ENCODE measurements around the gene PPFIA1. TPM values are rescaled to one million over a fixed set of nuclear protein-coding genes. Genes with fewer than 3 reads are reported as not detected.
"Not testable (repeated sequence)": the region's sequence is repeated elsewhere in the genome, so short reads cannot be mapped to it uniquely, and the experiment has no call there.

PPFIA1 gene
- total RNA-seq, 2 donors from 2014 or later = 46.9 to 47.5 TPM

DNA sequence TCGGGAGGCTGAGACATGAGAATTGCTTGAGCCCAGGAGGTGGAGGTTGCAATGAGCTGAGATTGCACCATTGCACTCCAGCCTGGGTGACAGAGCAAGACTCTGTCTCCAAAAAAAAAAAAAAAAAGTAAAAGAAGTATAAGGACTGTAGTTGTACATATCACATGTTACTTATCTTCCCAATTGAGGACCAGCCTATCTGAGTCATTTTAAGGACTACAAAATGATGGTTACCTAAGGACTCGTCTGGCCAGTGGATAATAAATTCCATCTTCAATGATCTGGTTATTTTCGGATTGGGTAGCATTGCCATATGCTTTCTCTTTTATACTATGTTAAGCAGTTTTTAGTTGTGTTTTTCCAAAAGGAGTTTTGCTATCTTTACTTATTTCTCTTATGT lies 55.3 kb downstream of the PPFIA1 start:
- intact Hi-C loops (cut with DNase I) = no loop called here
- Histone ChIP-seq H3K27me3 (no peaks in the 10 kb centered on the region), H3K27ac (no peak overlapping the region), H3K9me3 (no peaks in the 10 kb centered on the region), H3K4me3 (no peak overlapping the region), H3K9ac (ENCODE audit: low read depth in 2 of 2, low read length in 2 of 2) (no peak overlapping the region), H3K36me3 (peaks cover 6% of the 10 kb centered on the region), H3K4me1 (no peaks in the 10 kb centered on the region)
- TF ChIP-seq, protein P1, sequence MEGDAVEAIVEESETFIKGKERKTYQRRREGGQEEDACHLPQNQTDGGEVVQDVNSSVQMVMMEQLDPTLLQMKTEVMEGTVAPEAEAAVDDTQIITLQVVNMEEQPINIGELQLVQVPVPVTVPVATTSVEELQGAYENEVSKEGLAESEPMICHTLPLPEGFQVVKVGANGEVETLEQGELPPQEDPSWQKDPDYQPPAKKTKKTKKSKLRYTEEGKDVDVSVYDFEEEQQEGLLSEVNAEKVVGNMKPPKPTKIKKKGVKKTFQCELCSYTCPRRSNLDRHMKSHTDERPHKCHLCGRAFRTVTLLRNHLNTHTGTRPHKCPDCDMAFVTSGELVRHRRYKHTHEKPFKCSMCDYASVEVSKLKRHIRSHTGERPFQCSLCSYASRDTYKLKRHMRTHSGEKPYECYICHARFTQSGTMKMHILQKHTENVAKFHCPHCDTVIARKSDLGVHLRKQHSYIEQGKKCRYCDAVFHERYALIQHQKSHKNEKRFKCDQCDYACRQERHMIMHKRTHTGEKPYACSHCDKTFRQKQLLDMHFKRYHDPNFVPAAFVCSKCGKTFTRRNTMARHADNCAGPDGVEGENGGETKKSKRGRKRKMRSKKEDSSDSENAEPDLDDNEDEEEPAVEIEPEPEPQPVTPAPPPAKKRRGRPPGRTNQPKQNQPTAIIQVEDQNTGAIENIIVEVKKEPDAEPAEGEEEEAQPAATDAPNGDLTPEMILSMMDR (IDR thresholded peaks at IDR 0.05) = no peak
- no peak for DNase-seq

DNA sequence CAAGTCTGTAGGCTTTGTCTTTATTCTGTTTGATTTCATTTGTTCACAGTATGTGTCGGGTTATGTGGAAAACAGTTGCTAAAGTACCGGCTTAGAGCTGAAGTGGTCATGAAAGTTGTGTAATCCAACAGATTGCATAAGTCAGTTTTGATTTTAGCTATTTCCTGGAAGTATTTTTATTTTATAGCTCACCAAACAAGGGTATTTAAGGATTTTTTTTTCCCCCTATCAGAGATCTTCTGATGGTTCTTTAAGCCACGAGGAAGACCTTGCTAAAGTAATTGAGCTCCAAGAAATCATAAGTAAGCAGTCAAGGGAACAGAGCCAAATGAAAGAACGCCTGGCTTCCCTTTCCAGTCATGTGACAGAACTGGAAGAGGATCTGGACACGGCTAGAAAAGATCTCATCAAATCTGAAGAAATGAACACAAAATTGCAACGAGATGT lies 55.9 kb downstream of the PPFIA1 start:
- H3K4me3 ChIP-seq = no peak overlapping the region
- peak overlapping the region; percentile 41 for H3K27ac ChIP-seq
- TF ChIP-seq, protein P1 (IDR thresholded peaks at IDR 0.05) = no peak
- H3K9me3 ChIP-seq = no peaks in the 10 kb centered on the region
- no peaks in the 10 kb centered on the region for H3K4me1 ChIP-seq
- intact Hi-C loops (cut with DNase I) = no loop called here
- H3K27me3 ChIP-seq = no peaks in the 10 kb centered on the region
- DNase-seq = peak; percentile 29
- no peak overlapping the region for H3K9ac ChIP-seq (ENCODE audit: low read depth in 2 of 2, low read length in 2 of 2)
- peaks cover 6% of the 10 kb centered on the region for H3K36me3 ChIP-seq

DNA sequence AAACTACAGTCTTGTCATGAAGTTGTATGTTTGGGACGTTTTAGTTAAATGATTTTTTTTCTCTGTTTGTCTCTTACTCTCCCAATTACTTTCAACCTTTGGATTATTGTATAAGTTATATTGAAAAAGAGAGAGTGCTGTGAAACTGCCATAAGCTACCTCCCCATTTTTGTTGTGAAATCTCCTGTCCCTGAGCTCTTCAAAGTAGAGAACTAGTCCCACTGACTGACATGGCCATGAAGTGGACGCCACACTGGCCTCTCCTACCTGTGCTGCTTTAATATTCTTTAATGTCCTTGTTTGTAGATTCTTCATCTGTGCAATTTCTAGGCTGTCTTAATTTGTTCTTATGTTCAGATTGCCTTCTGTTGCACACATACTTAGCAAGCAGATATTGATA lies 56.3 kb downstream of the PPFIA1 start:
- peaks cover 6% of the 10 kb centered on the region for H3K36me3 ChIP-seq

DNA sequence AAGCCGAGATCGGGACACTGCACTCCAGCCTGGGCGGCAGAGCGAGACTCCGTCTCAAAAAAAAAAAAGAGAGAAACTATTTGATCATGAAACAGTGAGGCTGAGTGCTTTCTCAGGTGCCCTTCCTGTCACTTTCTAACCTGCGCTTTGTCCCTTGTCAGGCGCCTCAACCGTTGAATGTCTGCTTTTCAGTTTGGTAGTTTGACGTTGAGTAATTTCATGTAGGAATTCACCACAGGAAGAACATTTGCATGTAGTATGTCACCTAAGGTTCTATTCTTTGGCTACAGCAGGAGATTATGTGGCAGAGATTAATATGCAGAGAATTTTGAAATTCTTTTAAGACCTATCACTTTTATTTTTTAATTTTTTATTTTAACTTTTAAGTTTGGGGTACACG lies 57.2 kb downstream of the PPFIA1 start:
- no peaks in the 10 kb centered on the region for H3K27me3 ChIP-seq
- no peak for DNase-seq
- H3K4me3 ChIP-seq = no peak overlapping the region
- intact Hi-C loops (cut with DNase I) = no loop called here
- TF ChIP-seq, protein P1 (IDR thresholded peaks at IDR 0.05) = no peak
- no peaks in the 10 kb centered on the region for H3K4me1 ChIP-seq
- peaks cover 6% of the 10 kb centered on the region for H3K36me3 ChIP-seq
- no peak overlapping the region for H3K27ac ChIP-seq
- no peaks in the 10 kb centered on the region for H3K9me3 ChIP-seq
- H3K9ac ChIP-seq (ENCODE audit: low read depth in 2 of 2, low read length in 2 of 2) = no peak overlapping the region

More for the DNA sequence above, 56.3 kb downstream of the PPFIA1 start:
- Histone ChIP-seq H3K27me3 (no peaks in the 10 kb centered on the region), H3K4me3 (no peak overlapping the region), H3K4me1 (no peaks in the 10 kb centered on the region), H3K27ac (peak overlapping the region; percentile 41), H3K9ac (ENCODE audit: low read depth in 2 of 2, low read length in 2 of 2) (no peak overlapping the region), H3K9me3 (no peaks in the 10 kb centered on the region)
- no peak for DNase-seq
- TF ChIP-seq, protein P1 (IDR thresholded peaks at IDR 0.05) = no peak
- intact Hi-C loops (cut with DNase I) = no loop called here

DNA sequence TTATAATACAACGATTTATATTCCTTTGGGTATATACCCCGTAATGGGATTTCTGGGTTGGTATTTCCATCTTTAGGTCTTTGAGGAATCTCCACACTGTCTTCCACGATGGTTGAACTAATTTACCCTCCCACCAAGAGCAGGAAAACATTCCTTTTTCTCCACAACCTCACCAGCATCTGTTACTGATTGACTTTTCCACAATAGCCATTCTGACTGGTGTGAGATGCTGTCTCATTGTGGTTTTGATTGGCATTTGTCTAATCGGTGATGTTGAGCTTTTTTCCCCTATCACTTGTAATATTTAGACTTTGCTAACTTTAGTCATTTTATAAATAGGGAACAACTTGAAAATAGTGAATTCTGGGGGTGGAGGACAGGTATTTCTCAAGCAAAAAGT lies 58.1 kb downstream of the PPFIA1 start:
- Histone ChIP-seq H3K4me3 (no peak overlapping the region), H3K9me3 (no peaks in the 10 kb centered on the region), H3K9ac (ENCODE audit: low read depth in 2 of 2, low read length in 2 of 2) (no peak overlapping the region), H3K27me3 (no peaks in the 10 kb centered on the region), H3K4me1 (no peaks in the 10 kb centered on the region), H3K27ac (no peak overlapping the region), H3K36me3 (peaks cover 6% of the 10 kb centered on the region)
- DNase-seq = no peak
- intact Hi-C loops (cut with DNase I) = no loop called here
- TF ChIP-seq, protein P1 (IDR thresholded peaks at IDR 0.05) = no peak

DNA sequence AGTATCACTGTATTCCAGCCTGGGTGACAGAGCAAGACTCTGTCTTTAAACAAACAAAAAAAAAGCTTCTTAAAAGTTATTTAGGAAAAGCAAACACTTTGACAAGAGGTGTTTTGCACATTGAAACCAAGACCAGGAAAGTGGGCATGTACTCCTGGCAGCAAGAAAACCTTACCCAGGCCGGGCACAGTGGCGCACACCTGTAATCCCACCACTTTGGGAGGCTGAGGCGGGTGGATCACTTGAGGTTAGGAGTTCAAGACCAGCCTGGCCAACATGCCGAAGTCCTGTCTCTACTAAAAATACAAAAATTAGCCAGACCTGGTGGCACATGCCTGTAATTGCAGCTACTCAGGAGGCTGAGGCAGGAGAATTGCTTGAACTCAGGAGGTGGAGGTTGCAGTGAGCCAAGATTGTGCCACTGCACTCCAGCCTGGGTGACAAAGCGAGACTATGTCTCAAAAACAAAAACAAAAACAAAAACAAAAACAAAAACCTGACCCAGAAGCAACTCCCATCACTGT lies 60.9 kb downstream of the PPFIA1 start:
- peaks cover 11% of the 10 kb centered on the region for H3K36me3 ChIP-seq
- intact Hi-C loops (cut with DNase I) = loop anchor here (10.0 kb wide), 1 partner anchor 57 kb away; the partner anchor contains the start of gene PPFIA1
- H3K27me3 ChIP-seq; H3K27ac ChIP-seq; H3K9ac ChIP-seq (ENCODE audit: low read depth in 2 of 2, low read length in 2 of 2); DNase-seq; H3K4me3 ChIP-seq; H3K4me1 ChIP-seq; H3K9me3 ChIP-seq: not testable (repeated sequence)
